ENCODE results near the gene TUBA4B.

The TUBA4B gene

GRCh38 chr2:219266232-219266631 is 13.2 kb downstream of the TUBA4B start:
- no peak overlapping the region for H3K27ac ChIP-seq
- TF ChIP-seq CTCF (IDR thresholded peaks at IDR 0.05) = no peak
- TF ChIP-seq ZFX (IDR thresholded peaks at IDR 0.05; ENCODE audit: borderline replicate concordance) = no peak

- TF ChIP-seq ZFX (IDR thresholded peaks at IDR 0.05; ENCODE audit: borderline replicate concordance) = no peak
- no peak for TF ChIP-seq CTCF (IDR thresholded peaks at IDR 0.05)
- H3K27ac ChIP-seq = no peak overlapping the region
These were observed 13.8 kb downstream of the TUBA4B start for GRCh38 chr2:219266886-219267285.

GRCh38 chr2:219268294-219268693 is 15.3 kb downstream of the TUBA4B start:
- no peak overlapping the region for H3K27ac ChIP-seq
- no peak for TF ChIP-seq ZFX (IDR thresholded peaks at IDR 0.05; ENCODE audit: borderline replicate concordance)
- TF ChIP-seq CTCF (IDR thresholded peaks at IDR 0.05) = no peak

- TF ChIP-seq ZFX (IDR thresholded peaks at IDR 0.05; ENCODE audit: borderline replicate concordance) (no peak), CTCF (IDR thresholded peaks at IDR 0.05) (no peak)
- no peak overlapping the region for H3K27ac ChIP-seq
These were observed 16.5 kb downstream of the TUBA4B start for GRCh38 chr2:219269362-219270054.

- TF ChIP-seq ZFX (IDR thresholded peaks at IDR 0.05; ENCODE audit: borderline replicate concordance) = no peak
- TF ChIP-seq CTCF (IDR thresholded peaks at IDR 0.05) = no peak
- H3K27ac ChIP-seq = no peak overlapping the region
These were observed 17.0 kb downstream of the TUBA4B start for GRCh38 chr2:219270055-219270372.

- no peak overlapping the region for H3K27ac ChIP-seq
- TF ChIP-seq CTCF (IDR thresholded peaks at IDR 0.05) (no peak), ZFX (IDR thresholded peaks at IDR 0.05; ENCODE audit: borderline replicate concordance) (no peak)
These were observed 18.0 kb downstream of the TUBA4B start for GRCh38 chr2:219271021-219271420.

GRCh38 chr2:219272356-219272755 is 19.3 kb downstream of the TUBA4B start:
- TF ChIP-seq ZFX (IDR thresholded peaks at IDR 0.05; ENCODE audit: borderline replicate concordance) (no peak), CTCF (IDR thresholded peaks at IDR 0.05) (no peak)
- H3K27ac ChIP-seq = no peak overlapping the region

All from 22Rv1 (cell line).